ENCODE data around the gene KIAA1671. TPM values are rescaled to one million over a fixed set of nuclear protein-coding genes. Genes with fewer than 3 reads are reported as not detected.

KIAA1671 gene
- total RNA-seq, 2 experiments from 2014 or later = 5.1 to 5.5 TPM

- Mint-ChIP-seq H3K27ac (no peak overlapping the region), H3K4me3 (no peak overlapping the region), H3K36me3 (ENCODE audit: low read depth) (no peaks in the 10 kb centered on the region), H3K4me1 (ENCODE audit: low read depth) (no peaks in the 10 kb centered on the region), H3K27me3 (ENCODE audit: low read depth) (no peaks in the 10 kb centered on the region), H3K9me3 (ENCODE audit: insufficient read depth) (no peaks in the 10 kb centered on the region)
- ChIA-PET POLR2A (no interaction called here), CTCF (no interaction called here)
- DNase-seq (no peak), ATAC-seq (no peak)
Observed at GRCh38 chr22:25104367-25104766, 151.9 kb downstream of the KIAA1671 start.

GRCh38 chr22:25105817-25106650 is 153.5 kb downstream of the KIAA1671 start:
- ChIA-PET POLR2A (no interaction called here), CTCF (interaction anchor here (0.9 kb wide), 1 partner anchor 31 kb away, joined by 3 read pairs; no protein-coding TSS in a partner anchor)
- no peaks in the 10 kb centered on the region for H3K9me3 Mint-ChIP-seq (ENCODE audit: insufficient read depth)
- H3K4me1 Mint-ChIP-seq (ENCODE audit: low read depth) = peaks cover 12% of the 10 kb centered on the region
- no peaks in the 10 kb centered on the region for H3K36me3 Mint-ChIP-seq (ENCODE audit: low read depth)
- no peak for ATAC-seq
- H3K4me3 Mint-ChIP-seq = no peak overlapping the region
- no peak overlapping the region for H3K27ac Mint-ChIP-seq
- no peaks in the 10 kb centered on the region for H3K27me3 Mint-ChIP-seq (ENCODE audit: low read depth)
- no peak for DNase-seq

GRCh38 chr22:25109878-25110595 is 157.5 kb downstream of the KIAA1671 start:
- Mint-ChIP-seq H3K4me1 (ENCODE audit: low read depth) (peaks cover 20% of the 10 kb centered on the region), H3K27ac (peak overlapping the region; percentile 39), H3K36me3 (ENCODE audit: low read depth) (no peaks in the 10 kb centered on the region), H3K27me3 (ENCODE audit: low read depth) (no peaks in the 10 kb centered on the region), H3K9me3 (ENCODE audit: insufficient read depth) (no peaks in the 10 kb centered on the region), H3K4me3 (peak overlapping the region; percentile 71)
- no peak for ATAC-seq
- CTCF ChIA-PET = interaction anchor here (1.4 to 3.1 kb wide), 8 partner anchors 11 to 297 kb away, joined by 3 to 17 read pairs (median 10); no protein-coding TSS in a partner anchor
- POLR2A ChIA-PET = no interaction called here
- DNase-seq = no peak

- Mint-ChIP-seq H3K27ac (no peak overlapping the region), H3K9me3 (ENCODE audit: insufficient read depth) (no peaks in the 10 kb centered on the region)
- CTCF ChIA-PET = interaction anchor here (1.4 to 3.1 kb wide), 8 partner anchors 10 to 298 kb away, joined by 3 to 17 read pairs (median 10); no protein-coding TSS in a partner anchor
Observed at GRCh38 chr22:25110596-25110845, 158.0 kb downstream of the KIAA1671 start.

GRCh38 chr22:25110846-25111578 is 158.5 kb downstream of the KIAA1671 start:
- Mint-ChIP-seq H3K36me3 (ENCODE audit: low read depth) (no peaks in the 10 kb centered on the region), H3K9me3 (ENCODE audit: insufficient read depth) (no peaks in the 10 kb centered on the region), H3K27me3 (ENCODE audit: low read depth) (no peaks in the 10 kb centered on the region), H3K4me1 (ENCODE audit: low read depth) (peaks cover 20% of the 10 kb centered on the region), H3K27ac (peak overlapping the region; percentile 16), H3K4me3 (peak overlapping the region; percentile 71)
- POLR2A ChIA-PET = no interaction called here
- peak; percentile 70 for DNase-seq
- CTCF ChIA-PET = interaction anchor here (0.8 to 3.1 kb wide), 13 partner anchors 10 to 298 kb away, joined by 3 to 17 read pairs (median 6); no protein-coding TSS in a partner anchor
- ATAC-seq = peak; percentile 90

More at GRCh38 chr22:25110596-25110845, 158.0 kb downstream of the KIAA1671 start:
- no peaks in the 10 kb centered on the region for H3K36me3 Mint-ChIP-seq (ENCODE audit: low read depth)
- DNase-seq = no peak
- no peak for ATAC-seq
- H3K4me1 Mint-ChIP-seq (ENCODE audit: low read depth) = peaks cover 20% of the 10 kb centered on the region
- no peaks in the 10 kb centered on the region for H3K27me3 Mint-ChIP-seq (ENCODE audit: low read depth)
- POLR2A ChIA-PET = no interaction called here
- H3K4me3 Mint-ChIP-seq = peak overlapping the region; percentile 71

GRCh38 chr22:25111579-25112517 is 159.3 kb downstream of the KIAA1671 start:
- ChIA-PET POLR2A (no interaction called here), CTCF (interaction anchor here (0.8 to 3.1 kb wide), 13 partner anchors 9 to 299 kb away, joined by 3 to 17 read pairs (median 6); no protein-coding TSS in a partner anchor)
- Mint-ChIP-seq H3K9me3 (ENCODE audit: insufficient read depth) (no peaks in the 10 kb centered on the region), H3K36me3 (ENCODE audit: low read depth) (no peaks in the 10 kb centered on the region), H3K4me1 (ENCODE audit: low read depth) (peaks cover 20% of the 10 kb centered on the region), H3K27me3 (ENCODE audit: low read depth) (no peaks in the 10 kb centered on the region), H3K4me3 (peak overlapping the region; percentile 71), H3K27ac (no peak overlapping the region)
- DNase-seq (no peak), ATAC-seq (no peak)

- Mint-ChIP-seq H3K4me3 (no peak overlapping the region), H3K27me3 (ENCODE audit: low read depth) (no peaks in the 10 kb centered on the region), H3K27ac (no peak overlapping the region), H3K4me1 (ENCODE audit: low read depth) (peaks cover 20% of the 10 kb centered on the region), H3K36me3 (ENCODE audit: low read depth) (no peaks in the 10 kb centered on the region), H3K9me3 (ENCODE audit: insufficient read depth) (no peaks in the 10 kb centered on the region)
- CTCF ChIA-PET = interaction anchor here (1.1 to 3.1 kb wide), 5 partner anchors 36 to 62 kb away, joined by 3 to 17 read pairs (median 11); no protein-coding TSS in a partner anchor
- DNase-seq (no peak), ATAC-seq (no peak)
- POLR2A ChIA-PET = interaction anchor here (1.2 kb wide), 1 partner anchor 12 kb away, joined by 4 read pairs; no protein-coding TSS in a partner anchor
Observed at GRCh38 chr22:25112538-25113253, 160.2 kb downstream of the KIAA1671 start.

GRCh38 chr22:25113316-25113721 is 160.8 kb downstream of the KIAA1671 start:
- H3K9me3 Mint-ChIP-seq (ENCODE audit: insufficient read depth) = no peaks in the 10 kb centered on the region
- POLR2A ChIA-PET = interaction anchor here (1.2 kb wide), 1 partner anchor 11 kb away, joined by 4 read pairs; no protein-coding TSS in a partner anchor
- no peak overlapping the region for H3K27ac Mint-ChIP-seq
- CTCF ChIA-PET = no interaction called here
- ATAC-seq (no peak), DNase-seq (no peak)
- H3K27me3 Mint-ChIP-seq (ENCODE audit: low read depth) = no peaks in the 10 kb centered on the region
- peaks cover 20% of the 10 kb centered on the region for H3K4me1 Mint-ChIP-seq (ENCODE audit: low read depth)
- no peaks in the 10 kb centered on the region for H3K36me3 Mint-ChIP-seq (ENCODE audit: low read depth)
- H3K4me3 Mint-ChIP-seq = no peak overlapping the region

- Mint-ChIP-seq H3K4me1 (ENCODE audit: low read depth) (peaks cover 20% of the 10 kb centered on the region), H3K27me3 (ENCODE audit: low read depth) (no peaks in the 10 kb centered on the region), H3K36me3 (ENCODE audit: low read depth) (no peaks in the 10 kb centered on the region), H3K27ac (no peak overlapping the region), H3K4me3 (no peak overlapping the region), H3K9me3 (ENCODE audit: insufficient read depth) (no peaks in the 10 kb centered on the region)
- DNase-seq = no peak
- ChIA-PET CTCF (no interaction called here), POLR2A (no interaction called here)
- ATAC-seq = no peak
Observed at GRCh38 chr22:25114369-25115362, 162.2 kb downstream of the KIAA1671 start.

GRCh38 chr22:25119609-25120008 is 167.1 kb downstream of the KIAA1671 start:
- CTCF ChIA-PET = interaction anchor here (1.8 kb wide), 1 partner anchor 9 kb away, joined by 9 read pairs; no protein-coding TSS in a partner anchor
- H3K27ac Mint-ChIP-seq = no peak overlapping the region
- H3K9me3 Mint-ChIP-seq (ENCODE audit: insufficient read depth) = no peaks in the 10 kb centered on the region
- no peak overlapping the region for H3K4me3 Mint-ChIP-seq
- ATAC-seq = no peak
- H3K4me1 Mint-ChIP-seq (ENCODE audit: low read depth) = no peaks in the 10 kb centered on the region
- peaks cover 2% of the 10 kb centered on the region for H3K36me3 Mint-ChIP-seq (ENCODE audit: low read depth)
- H3K27me3 Mint-ChIP-seq (ENCODE audit: low read depth) = no peaks in the 10 kb centered on the region
- DNase-seq = no peak
- POLR2A ChIA-PET = no interaction called here

Measured in activated CD8-positive, alpha-beta T cell treated with anti-CD3 and anti-CD28 coated beads, Interleukin-2, amount 10 ng/mL, durations not matched to agents 7 days and 5 days (primary cell).